ENCODE data around the gene DCAF15.

DNA sequence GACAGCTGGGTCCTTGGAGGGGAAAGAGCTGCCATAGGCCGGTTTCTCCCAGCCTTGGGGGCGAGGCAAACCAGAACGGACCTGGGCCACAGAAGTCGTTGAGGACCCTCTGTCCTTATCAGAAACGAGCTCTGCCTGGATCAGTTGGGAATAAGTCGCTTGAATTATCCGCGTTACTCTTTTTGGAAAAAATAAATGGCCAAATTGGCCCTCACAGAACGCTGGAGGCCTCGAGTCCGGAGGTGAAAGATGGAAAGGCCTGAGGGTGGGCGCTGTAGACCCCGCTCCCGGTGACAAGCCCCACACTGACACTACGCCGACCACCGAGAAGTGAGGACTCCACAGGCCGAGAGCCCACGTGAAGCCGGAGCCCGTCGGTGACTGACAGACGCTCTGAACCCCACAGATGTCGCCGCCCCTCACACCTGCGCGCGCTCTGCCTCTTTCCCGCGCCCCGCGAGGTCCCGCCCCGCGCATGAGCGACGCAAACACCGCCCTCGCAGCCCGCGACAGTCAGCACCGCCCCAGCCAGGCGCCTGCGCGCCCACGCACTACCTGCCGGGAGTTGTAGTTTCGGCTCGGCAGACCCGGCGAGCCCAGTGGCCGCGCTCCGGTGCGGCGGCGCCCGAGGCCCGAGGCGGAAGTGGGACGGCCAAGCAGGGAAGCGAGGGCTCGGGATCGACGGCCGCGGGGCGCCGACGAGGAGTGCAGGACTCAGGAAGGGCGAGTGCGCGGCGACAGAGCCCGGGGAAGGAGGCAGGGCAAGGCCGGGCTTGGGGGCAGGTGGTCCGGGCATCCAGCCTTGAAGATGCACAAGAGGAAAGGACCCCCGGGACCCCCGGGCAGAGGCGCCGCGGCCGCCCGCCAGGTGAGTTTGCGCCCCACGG, 46.4 kb upstream of the DCAF15 start, which contains the start of the genes BRME1 and CC2D1A:
- TF ChIP-seq, protein P1, sequence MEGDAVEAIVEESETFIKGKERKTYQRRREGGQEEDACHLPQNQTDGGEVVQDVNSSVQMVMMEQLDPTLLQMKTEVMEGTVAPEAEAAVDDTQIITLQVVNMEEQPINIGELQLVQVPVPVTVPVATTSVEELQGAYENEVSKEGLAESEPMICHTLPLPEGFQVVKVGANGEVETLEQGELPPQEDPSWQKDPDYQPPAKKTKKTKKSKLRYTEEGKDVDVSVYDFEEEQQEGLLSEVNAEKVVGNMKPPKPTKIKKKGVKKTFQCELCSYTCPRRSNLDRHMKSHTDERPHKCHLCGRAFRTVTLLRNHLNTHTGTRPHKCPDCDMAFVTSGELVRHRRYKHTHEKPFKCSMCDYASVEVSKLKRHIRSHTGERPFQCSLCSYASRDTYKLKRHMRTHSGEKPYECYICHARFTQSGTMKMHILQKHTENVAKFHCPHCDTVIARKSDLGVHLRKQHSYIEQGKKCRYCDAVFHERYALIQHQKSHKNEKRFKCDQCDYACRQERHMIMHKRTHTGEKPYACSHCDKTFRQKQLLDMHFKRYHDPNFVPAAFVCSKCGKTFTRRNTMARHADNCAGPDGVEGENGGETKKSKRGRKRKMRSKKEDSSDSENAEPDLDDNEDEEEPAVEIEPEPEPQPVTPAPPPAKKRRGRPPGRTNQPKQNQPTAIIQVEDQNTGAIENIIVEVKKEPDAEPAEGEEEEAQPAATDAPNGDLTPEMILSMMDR (IDR thresholded peaks at IDR 0.05; ENCODE audit: low read depth, low read length) = no peak
- TF ChIP-seq POLR2A (IDR thresholded peaks at IDR 0.05; ENCODE audit: extremely low read depth, insufficient read length) = no peak
- peak; percentile 88 for TF ChIP-seq MAX (IDR thresholded peaks at IDR 0.05; ENCODE audit: low read depth, low read length)
- peak; percentile 70 for TF ChIP-seq MYC (IDR thresholded peaks at IDR 0.05; ENCODE audit: low read depth, low read length)

All from NB4 (cell line).